HepG2 (cell line): Measurements from ENCODE around the gene C4B. TPM values are rescaled to one million over a fixed set of nuclear protein-coding genes. Genes with fewer than 3 reads are reported as not detected.
A peak's percentile ranks its signal among the peaks of the same experiment; 100 is the strongest.

Source experiments
- ATM ChIP-seq: fragments of 450-650 bp; IDR thresholded peaks from 2 replicates; pipeline ENCODE4 v1.7.1; 2017; ENCODE audit warnings: mild to moderate bottlenecking, borderline replicate concordance
- EHMT2 ChIP-seq: fragments of 200-600 bp; sonication (generic); IDR thresholded peaks from 2 replicates; pipeline ENCODE4 v1.7.0; 2017; ENCODE audit warnings: antibody characterized with exemption, low read depth, low read length, borderline replicate concordance
- HES4 ChIP-seq: sonication (generic); formaldehyde crosslinking; IDR thresholded peaks from 2 replicates; pipeline ENCODE4 v1.9.0; 2021; ENCODE audit warnings: mild to moderate bottlenecking, missing genetic modification reagents, borderline replicate concordance
- KAT7 ChIP-seq: IDR thresholded peaks from 2 replicates; pipeline ENCODE4 v1.6.1; 2018; ENCODE audit warnings: borderline replicate concordance, missing compliant biosample characterization
- MXI1 ChIP-seq: IDR thresholded peaks from 3 replicates; pipeline ENCODE4 v1.6.1; 2012; ENCODE audit warnings: low read depth, low read length, inconsistent platforms, borderline replicate concordance
- NR2F6 ChIP-seq, 2 experiments: IDR thresholded peaks; 2 replicates each; pipeline ENCODE4 v1.6.1; 2016; ENCODE audit warnings: antibody characterized with exemption in 1 of 2, mild to moderate bottlenecking in 1 of 2
- REPIN1 ChIP-seq: sonication (generic); formaldehyde crosslinking; IDR thresholded peaks from 2 replicates; pipeline ENCODE4 v1.8.0; 2022; ENCODE audit warnings: missing genetic modification reagents, low read depth, mild to moderate bottlenecking, borderline replicate concordance
- SMC3 ChIP-seq: IDR thresholded peaks from 2 replicates; pipeline ENCODE4 v1.6.1; 2011; ENCODE audit warnings: low read length, improper control_type of control experiment
- SP140L ChIP-seq: sonication (generic); formaldehyde crosslinking; IDR thresholded peaks from 2 replicates; pipeline ENCODE4 v1.4.0; 2020; ENCODE audit warnings: missing genetic modification reagents, borderline replicate concordance
- YEATS4 ChIP-seq: sonication (generic); formaldehyde crosslinking; IDR thresholded peaks from 2 replicates; pipeline ENCODE4 v1.4.0; 2020; ENCODE audit warnings: missing genetic modification reagents, borderline replicate concordance
- ZFP37 ChIP-seq: sonication (generic); formaldehyde crosslinking; IDR thresholded peaks from 2 replicates; pipeline ENCODE4 v1.4.0; 2020; ENCODE audit warnings: missing genetic modification reagents, borderline replicate concordance
- ZNF451 ChIP-seq: sonication (generic); formaldehyde crosslinking; IDR thresholded peaks from 2 replicates; pipeline ENCODE4 v1.5.0; 2020; ENCODE audit warnings: mild to moderate bottlenecking, missing genetic modification reagents
- ZNF616 ChIP-seq: sonication (generic); formaldehyde crosslinking; IDR thresholded peaks from 2 replicates; pipeline ENCODE4 v1.5.0; 2020; ENCODE audit warnings: low read depth, mild to moderate bottlenecking, missing genetic modification reagents
- ZNF678 ChIP-seq: sonication (generic); formaldehyde crosslinking; IDR thresholded peaks from 2 replicates; pipeline ENCODE4 v1.4.0; 2020; ENCODE audit warnings: mild to moderate bottlenecking, missing genetic modification reagents
- ZSCAN21 ChIP-seq: sonication (generic); formaldehyde crosslinking; IDR thresholded peaks from 2 replicates; pipeline ENCODE4 v1.8.0; 2022; ENCODE audit warnings: mild to moderate bottlenecking, missing genetic modification reagents, moderate library complexity, borderline replicate concordance
- polyA plus RNA-seq, 8 experiments: library from polyadenylated mRNA; depleted of rRNA in 3 of 8; stranded (reverse) in 7 of 8; unstranded in 1 of 8; fragments of >200 nt; fragmentation: Illumina TruSeq in 4 of 8; extraction: Trizol in 4 of 8; gene quantifications; 2 replicates each; pipeline versions ENCODE4 v1.2.1 to v1.2.3, GENCODE V29; 2011 to 2016; ENCODE audit warnings: low read depth in 4 of 8, missing spikeins in 1 of 8, mixed read lengths in 1 of 8; ENCODE audit not compliant: insufficient read depth in 1 of 8
- total RNA-seq, 5 experiments: library from RNA; depleted of rRNA; stranded (reverse); fragments of >200 nt; fragmentation: Illumina TruSeq; extraction: Trizol; gene quantifications; 2 replicates each; pipeline ENCODE4 v1.2.3, GENCODE V29; 2016; ENCODE audit warnings: low read depth in 1 of 5
- TF ChIP-seq, protein P1 (sequence below): sonication (generic); formaldehyde crosslinking; IDR thresholded peaks from 2 replicates; pipeline ENCODE4 v1.8.0; 2022; ENCODE audit warnings: missing genetic modification reagents, mild to moderate bottlenecking, moderate library complexity, borderline replicate concordance
- TF ChIP-seq, protein P2 (sequence below), 2 experiments: sonication (generic) in 1 of 2; formaldehyde crosslinking in 1 of 2; IDR thresholded peaks; 2 replicates each; pipeline versions ENCODE4 v1.5.1 to v1.6.1; 2011 to 2020; ENCODE audit warnings: borderline replicate concordance in 1 of 2, low read depth in 1 of 2, low read length in 1 of 2, mild to moderate bottlenecking in 1 of 2, missing genetic modification reagents in 1 of 2, moderate library complexity in 1 of 2
- TF ChIP-seq, protein P3 (sequence below): sonication (generic); formaldehyde crosslinking; IDR thresholded peaks from 2 replicates; pipeline ENCODE4 v1.5.0; 2020; ENCODE audit warnings: mild to moderate bottlenecking, missing genetic modification reagents
- TF ChIP-seq, protein P4 (sequence below): sonication (generic); formaldehyde crosslinking; IDR thresholded peaks from 2 replicates; pipeline ENCODE4 v1.5.1; 2020; ENCODE audit warnings: missing genetic modification reagents, mild to moderate bottlenecking, borderline replicate concordance

Gene C4B
- total and polyA plus RNA-seq, 2 of the 13 experiments (the other 11 are each of a cell fraction or from before 2014, with no cell fraction given) = 167 to 538 TPM

DNA sequence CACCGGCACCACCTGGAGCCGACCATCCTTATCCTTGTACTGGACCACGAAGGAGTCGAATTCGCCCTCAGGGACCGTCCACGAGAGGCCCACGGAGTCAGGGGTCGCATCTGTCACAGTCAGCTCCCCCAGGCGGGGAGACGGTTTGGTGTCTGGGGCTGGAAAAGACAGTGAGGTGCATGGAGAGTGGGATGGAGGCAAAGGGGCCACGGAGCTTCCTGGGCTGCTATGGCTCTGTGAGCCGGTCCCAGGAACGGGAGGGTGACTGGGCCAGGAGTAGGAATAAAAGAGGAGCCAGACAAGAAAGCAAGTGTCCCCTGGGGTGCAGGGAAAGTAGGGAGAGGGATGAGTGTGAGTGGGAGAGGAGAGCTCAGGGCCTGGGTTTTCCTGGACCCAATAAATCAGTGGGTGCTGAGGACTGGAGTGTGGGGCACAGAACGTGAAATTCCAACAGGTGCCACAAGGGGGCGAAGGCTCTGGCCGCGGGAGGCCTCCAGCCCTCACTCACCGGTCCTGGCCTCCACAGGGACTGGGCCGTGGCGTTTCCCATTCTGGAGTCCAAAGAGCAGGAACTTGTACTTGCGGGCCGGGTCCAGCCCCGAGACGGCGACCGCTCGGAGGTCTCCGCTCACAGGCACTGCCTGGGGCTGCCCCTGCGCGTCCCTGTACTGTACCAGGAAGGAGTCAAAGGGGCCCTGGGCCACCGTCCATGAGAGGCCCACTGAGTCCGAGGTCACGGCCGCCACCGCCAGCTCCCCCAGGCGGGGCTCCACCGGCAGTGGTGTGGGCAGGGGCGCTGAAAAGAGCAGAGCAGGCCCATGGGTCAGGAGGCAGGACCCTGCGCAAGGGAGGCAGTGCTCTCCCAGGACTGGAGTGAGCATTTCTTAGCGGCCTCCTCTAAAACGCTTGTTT lies 33.5 kb downstream of the C4B start (continued):
- no peak for TF ChIP-seq EHMT2
- TF ChIP-seq MXI1 = peak; percentile 59; the same call in 1 of the 3 replicates
- TF ChIP-seq SMC3 = peak; percentile 58
- TF ChIP-seq, protein P1, sequence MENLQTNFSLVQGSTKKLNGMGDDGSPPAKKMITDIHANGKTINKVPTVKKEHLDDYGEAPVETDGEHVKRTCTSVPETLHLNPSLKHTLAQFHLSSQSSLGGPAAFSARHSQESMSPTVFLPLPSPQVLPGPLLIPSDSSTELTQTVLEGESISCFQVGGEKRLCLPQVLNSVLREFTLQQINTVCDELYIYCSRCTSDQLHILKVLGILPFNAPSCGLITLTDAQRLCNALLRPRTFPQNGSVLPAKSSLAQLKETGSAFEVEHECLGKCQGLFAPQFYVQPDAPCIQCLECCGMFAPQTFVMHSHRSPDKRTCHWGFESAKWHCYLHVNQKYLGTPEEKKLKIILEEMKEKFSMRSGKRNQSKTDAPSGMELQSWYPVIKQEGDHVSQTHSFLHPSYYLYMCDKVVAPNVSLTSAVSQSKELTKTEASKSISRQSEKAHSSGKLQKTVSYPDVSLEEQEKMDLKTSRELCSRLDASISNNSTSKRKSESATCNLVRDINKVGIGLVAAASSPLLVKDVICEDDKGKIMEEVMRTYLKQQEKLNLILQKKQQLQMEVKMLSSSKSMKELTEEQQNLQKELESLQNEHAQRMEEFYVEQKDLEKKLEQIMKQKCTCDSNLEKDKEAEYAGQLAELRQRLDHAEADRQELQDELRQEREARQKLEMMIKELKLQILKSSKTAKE (CRISPR knock-in tag) = no peak
- no peak for TF ChIP-seq ZNF678 (CRISPR knock-in tag)
- no peak for TF ChIP-seq NR2F6 (IDR thresholded peaks at IDR 0.05)
- peak; percentile 75 for TF ChIP-seq NR2F6 (CRISPR knock-in tag; IDR thresholded peaks at IDR 0.05)
- TF ChIP-seq, protein P2, sequence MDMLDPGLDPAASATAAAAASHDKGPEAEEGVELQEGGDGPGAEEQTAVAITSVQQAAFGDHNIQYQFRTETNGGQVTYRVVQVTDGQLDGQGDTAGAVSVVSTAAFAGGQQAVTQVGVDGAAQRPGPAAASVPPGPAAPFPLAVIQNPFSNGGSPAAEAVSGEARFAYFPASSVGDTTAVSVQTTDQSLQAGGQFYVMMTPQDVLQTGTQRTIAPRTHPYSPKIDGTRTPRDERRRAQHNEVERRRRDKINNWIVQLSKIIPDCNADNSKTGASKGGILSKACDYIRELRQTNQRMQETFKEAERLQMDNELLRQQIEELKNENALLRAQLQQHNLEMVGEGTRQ (IDR thresholded peaks at IDR 0.05; ENCODE audit: low read depth, low read length) = no peak
- TF ChIP-seq, protein P2 (CRISPR knock-in tag; IDR thresholded peaks at IDR 0.05; ENCODE audit: borderline replicate concordance) = no peak
- 0 out of 2 replicates have a peak, but pooled peaks have one; percentile 52 for TF ChIP-seq ZFP37 (CRISPR knock-in tag)
- TF ChIP-seq ATM = no peak
- TF ChIP-seq ZNF616 (CRISPR knock-in tag) = peak; percentile 89; the same call in 1 of the 2 replicates
- TF ChIP-seq ZSCAN21 (CRISPR knock-in tag) = peak; percentile 61; the same call in 1 of the 2 replicates
- TF ChIP-seq, protein P3, sequence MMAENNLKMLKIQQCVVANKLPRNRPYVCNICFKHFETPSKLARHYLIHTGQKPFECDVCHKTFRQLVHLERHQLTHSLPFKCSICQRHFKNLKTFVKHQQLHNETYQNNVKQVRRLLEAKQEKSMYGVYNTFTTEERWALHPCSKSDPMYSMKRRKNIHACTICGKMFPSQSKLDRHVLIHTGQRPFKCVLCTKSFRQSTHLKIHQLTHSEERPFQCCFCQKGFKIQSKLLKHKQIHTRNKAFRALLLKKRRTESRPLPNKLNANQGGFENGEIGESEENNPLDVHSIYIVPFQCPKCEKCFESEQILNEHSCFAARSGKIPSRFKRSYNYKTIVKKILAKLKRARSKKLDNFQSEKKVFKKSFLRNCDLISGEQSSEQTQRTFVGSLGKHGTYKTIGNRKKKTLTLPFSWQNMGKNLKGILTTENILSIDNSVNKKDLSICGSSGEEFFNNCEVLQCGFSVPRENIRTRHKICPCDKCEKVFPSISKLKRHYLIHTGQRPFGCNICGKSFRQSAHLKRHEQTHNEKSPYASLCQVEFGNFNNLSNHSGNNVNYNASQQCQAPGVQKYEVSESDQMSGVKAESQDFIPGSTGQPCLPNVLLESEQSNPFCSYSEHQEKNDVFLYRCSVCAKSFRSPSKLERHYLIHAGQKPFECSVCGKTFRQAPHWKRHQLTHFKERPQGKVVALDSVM = peak; percentile 100
- peak; percentile 87 for TF ChIP-seq YEATS4 (CRISPR knock-in tag)
- TF ChIP-seq SP140L = 0 out of 2 replicates have a peak, but pooled peaks have one; percentile 60
- TF ChIP-seq, protein P4, sequence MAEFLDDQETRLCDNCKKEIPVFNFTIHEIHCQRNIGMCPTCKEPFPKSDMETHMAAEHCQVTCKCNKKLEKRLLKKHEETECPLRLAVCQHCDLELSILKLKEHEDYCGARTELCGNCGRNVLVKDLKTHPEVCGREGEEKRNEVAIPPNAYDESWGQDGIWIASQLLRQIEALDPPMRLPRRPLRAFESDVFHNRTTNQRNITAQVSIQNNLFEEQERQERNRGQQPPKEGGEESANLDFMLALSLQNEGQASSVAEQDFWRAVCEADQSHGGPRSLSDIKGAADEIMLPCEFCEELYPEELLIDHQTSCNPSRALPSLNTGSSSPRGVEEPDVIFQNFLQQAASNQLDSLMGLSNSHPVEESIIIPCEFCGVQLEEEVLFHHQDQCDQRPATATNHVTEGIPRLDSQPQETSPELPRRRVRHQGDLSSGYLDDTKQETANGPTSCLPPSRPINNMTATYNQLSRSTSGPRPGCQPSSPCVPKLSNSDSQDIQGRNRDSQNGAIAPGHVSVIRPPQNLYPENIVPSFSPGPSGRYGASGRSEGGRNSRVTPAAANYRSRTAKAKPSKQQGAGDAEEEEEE (CRISPR knock-in tag) = peak; percentile 91; the same call in 1 of the 2 replicates
- peak; percentile 78; the same call in 1 of the 2 replicates for TF ChIP-seq REPIN1 (CRISPR knock-in tag)
- peak; percentile 72; the same call in 1 of the 2 replicates for TF ChIP-seq ZNF451 (CRISPR knock-in tag)
- TF ChIP-seq HES4 (CRISPR knock-in tag) = 0 out of 2 replicates have a peak, but pooled peaks have one; percentile 77
- TF ChIP-seq KAT7 (CRISPR knock-in tag) = peak; percentile 94
